Duodenal mucosa (tissue), 2 donors: ENCODE measurements around the gene NRXN2.

Source experiments
- H3K27ac ChIP-seq: one replicate; pipeline ENCODE4 v1.7.0; 2013; ENCODE audit warnings: low read depth, low read length
- H3K27me3 ChIP-seq, 2 donors: one replicate each; pipeline ENCODE4 v1.7.0; 2013; ENCODE audit warnings: low read length in 2 of 2, control low read depth in 1 of 2; ENCODE audit not compliant: insufficient read depth in 2 of 2, control insufficient read depth in 1 of 2
- H3K36me3 ChIP-seq, 2 donors: one replicate each; pipeline ENCODE4 v1.7.0; 2013; ENCODE audit warnings: low read length in 2 of 2, control low read depth in 1 of 2; ENCODE audit not compliant: insufficient read depth in 2 of 2, control insufficient read depth in 1 of 2
- H3K4me1 ChIP-seq, 2 donors: one replicate each; pipeline ENCODE4 v1.7.0; 2013; ENCODE audit warnings: low read length in 2 of 2, control low read depth in 1 of 2; ENCODE audit not compliant: insufficient read depth in 2 of 2, control insufficient read depth in 1 of 2
- H3K4me3 ChIP-seq, 2 donors: one replicate each; pipeline ENCODE4 v1.7.0; 2013; ENCODE audit warnings: low read length in 2 of 2, low read depth in 1 of 2
- H3K9ac ChIP-seq, 2 donors: one replicate each; pipeline ENCODE4 v1.7.0; 2013; ENCODE audit warnings: low read length in 2 of 2, low read depth in 1 of 2
- H3K9me3 ChIP-seq, 2 donors: one replicate each; pipeline ENCODE4 v1.7.0; 2013; ENCODE audit warnings: low read length in 2 of 2, control low read depth in 1 of 2; ENCODE audit not compliant: control insufficient read depth in 1 of 2

NRXN2 gene

GRCh38 chr11:64608046-64608445 is 115.0 kb downstream of the NRXN2 start:
- peaks cover 4 to 8% of the 10 kb centered on the region in 2 donors for H3K27me3 ChIP-seq
- no peak overlapping the region for H3K4me3 ChIP-seq
- no peaks in the 10 kb centered on the region for H3K9me3 ChIP-seq
- H3K36me3 ChIP-seq = no peaks in the 10 kb centered on the region
- H3K4me1 ChIP-seq = no peaks in the 10 kb centered on the region
- H3K9ac ChIP-seq = no peak overlapping the region
- no peak overlapping the region for H3K27ac ChIP-seq

DNA sequence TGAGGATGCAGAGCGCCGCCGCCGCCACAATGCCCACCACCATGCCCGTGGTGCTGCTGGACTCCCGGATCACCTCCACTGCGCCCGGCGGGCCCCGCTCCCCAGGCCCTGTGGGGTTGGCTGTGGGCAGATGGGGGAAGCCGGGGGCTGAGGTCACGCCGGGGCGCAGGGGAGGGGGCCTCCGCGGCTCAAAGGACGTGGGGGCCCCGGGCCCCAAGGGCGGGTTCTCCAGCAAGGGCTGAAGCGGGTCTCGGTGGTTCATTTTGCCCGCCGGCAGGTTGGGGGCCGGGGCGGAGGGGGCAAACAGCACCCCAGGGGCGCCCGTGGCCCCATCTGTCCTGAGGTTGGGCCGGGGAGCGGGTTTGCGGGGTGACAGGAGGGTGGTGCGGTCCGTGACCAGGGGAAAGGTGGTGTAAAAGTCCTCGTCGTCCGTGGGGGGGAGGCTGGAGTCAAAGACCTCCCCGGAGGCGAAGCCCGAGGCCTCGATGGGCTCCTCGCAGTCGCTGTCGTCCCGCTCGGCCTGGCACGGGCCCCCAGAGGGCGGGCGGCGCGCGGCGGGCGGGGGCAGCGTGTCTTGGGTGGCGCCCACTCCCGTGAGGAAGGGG is 115.5 kb downstream of the NRXN2 start:
- no peaks in the 10 kb centered on the region for H3K36me3 ChIP-seq
- H3K9ac ChIP-seq = no peak overlapping the region
- H3K27me3 ChIP-seq = peaks cover 4 to 8% of the 10 kb centered on the region in 2 donors
- no peak overlapping the region for H3K4me3 ChIP-seq
- H3K9me3 ChIP-seq = no peaks in the 10 kb centered on the region
- H3K4me1 ChIP-seq = no peaks in the 10 kb centered on the region
- H3K27ac ChIP-seq = no peak overlapping the region

DNA sequence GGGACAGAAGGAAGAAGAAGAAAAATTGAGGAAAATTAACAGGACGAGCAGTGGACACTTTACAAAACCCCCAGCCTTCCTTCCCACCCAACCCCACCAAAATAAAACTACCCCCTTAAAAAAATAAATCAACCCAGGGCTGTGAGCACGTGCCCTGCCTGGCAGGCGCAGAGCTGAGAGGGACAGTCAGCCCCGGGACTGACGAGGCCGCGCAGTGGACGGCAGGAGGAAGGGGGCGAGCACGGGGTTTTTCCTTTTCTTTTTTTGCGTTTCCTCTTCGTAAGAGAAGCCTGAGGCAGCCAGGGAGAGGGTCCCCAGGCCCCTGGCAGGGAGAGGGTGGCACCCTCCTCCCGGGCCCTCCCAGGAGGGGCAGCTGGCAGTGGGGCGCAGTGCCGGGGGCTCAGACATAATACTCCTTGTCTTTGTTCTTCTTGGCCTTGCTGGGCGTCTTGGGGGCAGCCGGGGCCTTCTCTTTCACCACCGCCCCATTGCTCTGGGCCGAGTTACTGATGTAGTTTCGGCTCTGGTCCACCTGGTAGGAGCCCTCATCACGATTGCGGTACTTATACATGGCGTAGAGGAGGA is 116.1 kb downstream of the NRXN2 start:
- H3K27me3 ChIP-seq = peaks cover 4 to 8% of the 10 kb centered on the region in 2 donors
- no peaks in the 10 kb centered on the region for H3K36me3 ChIP-seq
- no peaks in the 10 kb centered on the region for H3K9me3 ChIP-seq
- H3K27ac ChIP-seq = no peak overlapping the region
- H3K4me3 ChIP-seq = no peak overlapping the region
- no peak overlapping the region for H3K9ac ChIP-seq
- H3K4me1 ChIP-seq = no peaks in the 10 kb centered on the region

GRCh38 chr11:64605656-64606585 is 117.1 kb downstream of the NRXN2 start:
- Histone ChIP-seq H3K27me3 (peaks cover 4 to 8% of the 10 kb centered on the region in 2 donors), H3K9ac (no peak overlapping the region)

GRCh38 chr11:64605244-64605560 is 117.8 kb downstream of the NRXN2 start:
- H3K27ac ChIP-seq = no peak overlapping the region
- no peaks in the 10 kb centered on the region for H3K36me3 ChIP-seq
- no peak overlapping the region for H3K9ac ChIP-seq
- H3K9me3 ChIP-seq = no peaks in the 10 kb centered on the region
- H3K4me1 ChIP-seq = no peaks in the 10 kb centered on the region
- H3K4me3 ChIP-seq = no peak overlapping the region
- H3K27me3 ChIP-seq = peaks cover 4 to 6% of the 10 kb centered on the region in 2 donors

More at GRCh38 chr11:64605656-64606585, 117.1 kb downstream of the NRXN2 start:
- Histone ChIP-seq H3K27ac (no peak overlapping the region), H3K4me1 (no peaks in the 10 kb centered on the region), H3K4me3 (no peak overlapping the region), H3K36me3 (no peaks in the 10 kb centered on the region), H3K9me3 (no peaks in the 10 kb centered on the region)

- no peak overlapping the region for H3K27ac ChIP-seq
- H3K4me3 ChIP-seq = no peak overlapping the region
- H3K4me1 ChIP-seq = no peaks in the 10 kb centered on the region
- no peak overlapping the region for H3K9ac ChIP-seq
- no peaks in the 10 kb centered on the region for H3K9me3 ChIP-seq
- peaks cover 4 to 6% of the 10 kb centered on the region in 2 donors for H3K27me3 ChIP-seq
- no peaks in the 10 kb centered on the region for H3K36me3 ChIP-seq
Observed at GRCh38 chr11:64604458-64605243, 118.3 kb downstream of the NRXN2 start.

- Histone ChIP-seq H3K4me3 (no peak overlapping the region), H3K9ac (no peak overlapping the region)
Observed at GRCh38 chr11:64603411-64604110, 119.4 kb downstream of the NRXN2 start.

DNA sequence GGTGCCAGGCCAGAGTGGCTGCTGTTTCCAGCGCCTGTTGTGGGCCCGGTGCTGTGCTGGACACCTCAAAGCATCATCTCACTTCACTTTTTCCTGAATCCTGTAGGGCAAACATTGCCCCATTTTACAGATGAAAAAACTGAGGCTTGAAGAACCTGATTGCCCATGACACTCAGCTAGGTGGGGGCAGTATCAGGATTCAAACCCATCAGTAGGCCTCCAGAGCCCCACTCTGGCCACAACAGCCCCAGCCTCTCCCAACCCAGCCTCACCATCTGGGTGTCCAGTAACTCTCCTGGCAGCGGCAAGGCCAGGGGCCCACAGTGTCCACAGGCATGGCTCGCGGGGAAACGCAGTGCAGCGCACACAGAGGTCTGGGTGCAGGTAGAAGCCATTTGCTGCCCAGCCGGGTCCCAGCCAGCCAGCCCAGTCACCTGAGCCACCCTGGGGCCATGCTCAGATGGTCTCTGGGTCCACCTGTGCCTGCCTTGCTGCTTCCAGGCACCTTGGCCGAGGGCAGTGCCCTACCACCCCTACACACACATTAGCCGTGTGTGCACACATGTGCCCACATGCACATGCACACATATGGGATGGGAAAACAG is 120.4 kb downstream of the NRXN2 start:
- Histone ChIP-seq H3K4me1 (no peaks in the 10 kb centered on the region), H3K9ac (no peak overlapping the region), H3K27me3 (no peaks in the 10 kb centered on the region), H3K27ac (no peak overlapping the region), H3K4me3 (no peak overlapping the region), H3K36me3 (no peaks in the 10 kb centered on the region), H3K9me3 (no peaks in the 10 kb centered on the region)

More at GRCh38 chr11:64603411-64604110, 119.4 kb downstream of the NRXN2 start:
- Histone ChIP-seq H3K36me3 (no peaks in the 10 kb centered on the region), H3K27ac (no peak overlapping the region), H3K4me1 (no peaks in the 10 kb centered on the region), H3K9me3 (no peaks in the 10 kb centered on the region), H3K27me3 (peaks cover 2% of the 10 kb centered on the region in 2 donors)
